ENCODE data around the gene CCND1. TPM values are rescaled to one million over a fixed set of nuclear protein-coding genes. Genes with fewer than 3 reads are reported as not detected.

Gene CCND1
- total and polyA plus RNA-seq, 2 of the 8 experiments (the other 6 are each of a cell fraction or from before 2014, with no cell fraction given), result 64.5 to 170 TPM

GRCh38 chr11:69636512-69637197 lies 4.3 kb upstream of the CCND1 start (continued):
- TF ChIP-seq ATF3 (IDR thresholded peaks at IDR 0.05; ENCODE audit: insufficient read depth, low read depth, low read length), result no peak
- no peak for TF ChIP-seq CBX8 (IDR thresholded peaks at IDR 0.05; ENCODE audit: borderline replicate concordance, low read depth, low read length)
- peak; percentile 99 for TF ChIP-seq TEAD4 (IDR thresholded peaks at IDR 0.05; ENCODE audit: low read depth, low read length)
- TF ChIP-seq ATF2 (IDR thresholded peaks at IDR 0.05; ENCODE audit: low read length), result no peak
- TF ChIP-seq RFX5 (IDR thresholded peaks at IDR 0.05; ENCODE audit: borderline replicate concordance, low read depth, low read length), result no peak
- TF ChIP-seq TAF1 (IDR thresholded peaks at IDR 0.05; ENCODE audit: low read depth, low read length), result 0 out of 2 replicates have a peak, but pooled peaks have one; percentile 26
- no peak for TF ChIP-seq RXRA (IDR thresholded peaks at IDR 0.05; ENCODE audit: insufficient read depth, low read depth, low read length)
- TF ChIP-seq KDM5A (IDR thresholded peaks at IDR 0.05; ENCODE audit: low read length), result no peak
- TF ChIP-seq HDAC6 (IDR thresholded peaks at IDR 0.05; ENCODE audit: low read depth, low read length), result no peak
- no peak for TF ChIP-seq FOSL1 (IDR thresholded peaks at IDR 0.05; ENCODE audit: insufficient read depth, low read depth, low read length)
- no peak for TF ChIP-seq SAP30 (IDR thresholded peaks at IDR 0.05; ENCODE audit: insufficient read depth, insufficient replicate concordance, low read length)
- TF ChIP-seq ASH2L (IDR thresholded peaks at IDR 0.05; ENCODE audit: low read length), result peak; percentile 53
- no peak for TF ChIP-seq BRCA1 (IDR thresholded peaks at IDR 0.05; ENCODE audit: low read depth, low read length)
- TF ChIP-seq E2F6 (IDR thresholded peaks at IDR 0.05), result peak; percentile 98
- no peak for TF ChIP-seq CTCF (IDR thresholded peaks at IDR 0.05; ENCODE audit: control extremely low read depth in 1 of 3, insufficient read depth in 1 of 3, low read depth in 1 of 3, low read length in 3 of 3)
- TF ChIP-seq PHF8 (conservative IDR thresholded peaks at IDR 0.05; ENCODE audit: low read depth, low read length), result no peak
- TF ChIP-seq ZNF274 (IDR thresholded peaks at IDR 0.05; ENCODE audit: borderline replicate concordance, extremely low read depth, low read length), result no peak
- TF ChIP-seq CREB1 (IDR thresholded peaks at IDR 0.05), result peak; percentile 61; the same call in 1 of the 2 replicates
- TF ChIP-seq BCL11A (IDR thresholded peaks at IDR 0.05; ENCODE audit: low read depth in 2 of 2, low read length in 2 of 2), result no peak

All from H1 (cell line).